Activated CD8-positive, alpha-beta memory T cell treated with anti-CD3 and anti-CD28 coated beads, Interleukin-2, amount 50 U/mL, for 4 hours (primary cell): ENCODE measurements around the gene NBPF3.
"Not testable (repeated sequence)": the region's sequence is repeated elsewhere in the genome, so short reads cannot be mapped to it uniquely, and the experiment has no call there.

Experiments
- DNase-seq: peaks from one replicate; pipeline ENCODE4 v3.0.0-alpha.2; 2020

Gene NBPF3, protein sequence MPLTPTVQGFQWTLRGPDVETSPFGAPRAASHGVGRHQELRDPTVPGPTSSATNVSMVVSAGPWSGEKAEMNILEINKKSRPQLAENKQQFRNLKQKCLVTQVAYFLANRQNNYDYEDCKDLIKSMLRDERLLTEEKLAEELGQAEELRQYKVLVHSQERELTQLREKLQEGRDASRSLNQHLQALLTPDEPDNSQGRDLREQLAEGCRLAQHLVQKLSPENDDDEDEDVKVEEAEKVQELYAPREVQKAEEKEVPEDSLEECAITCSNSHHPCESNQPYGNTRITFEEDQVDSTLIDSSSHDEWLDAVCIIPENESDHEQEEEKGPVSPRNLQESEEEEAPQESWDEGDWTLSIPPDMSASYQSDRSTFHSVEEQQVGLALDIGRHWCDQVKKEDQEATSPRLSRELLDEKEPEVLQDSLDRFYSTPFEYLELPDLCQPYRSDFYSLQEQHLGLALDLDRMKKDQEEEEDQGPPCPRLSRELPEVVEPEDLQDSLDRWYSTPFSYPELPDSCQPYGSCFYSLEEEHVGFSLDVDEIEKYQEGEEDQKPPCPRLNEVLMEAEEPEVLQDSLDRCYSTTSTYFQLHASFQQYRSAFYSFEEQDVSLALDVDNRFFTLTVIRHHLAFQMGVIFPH

DNA sequence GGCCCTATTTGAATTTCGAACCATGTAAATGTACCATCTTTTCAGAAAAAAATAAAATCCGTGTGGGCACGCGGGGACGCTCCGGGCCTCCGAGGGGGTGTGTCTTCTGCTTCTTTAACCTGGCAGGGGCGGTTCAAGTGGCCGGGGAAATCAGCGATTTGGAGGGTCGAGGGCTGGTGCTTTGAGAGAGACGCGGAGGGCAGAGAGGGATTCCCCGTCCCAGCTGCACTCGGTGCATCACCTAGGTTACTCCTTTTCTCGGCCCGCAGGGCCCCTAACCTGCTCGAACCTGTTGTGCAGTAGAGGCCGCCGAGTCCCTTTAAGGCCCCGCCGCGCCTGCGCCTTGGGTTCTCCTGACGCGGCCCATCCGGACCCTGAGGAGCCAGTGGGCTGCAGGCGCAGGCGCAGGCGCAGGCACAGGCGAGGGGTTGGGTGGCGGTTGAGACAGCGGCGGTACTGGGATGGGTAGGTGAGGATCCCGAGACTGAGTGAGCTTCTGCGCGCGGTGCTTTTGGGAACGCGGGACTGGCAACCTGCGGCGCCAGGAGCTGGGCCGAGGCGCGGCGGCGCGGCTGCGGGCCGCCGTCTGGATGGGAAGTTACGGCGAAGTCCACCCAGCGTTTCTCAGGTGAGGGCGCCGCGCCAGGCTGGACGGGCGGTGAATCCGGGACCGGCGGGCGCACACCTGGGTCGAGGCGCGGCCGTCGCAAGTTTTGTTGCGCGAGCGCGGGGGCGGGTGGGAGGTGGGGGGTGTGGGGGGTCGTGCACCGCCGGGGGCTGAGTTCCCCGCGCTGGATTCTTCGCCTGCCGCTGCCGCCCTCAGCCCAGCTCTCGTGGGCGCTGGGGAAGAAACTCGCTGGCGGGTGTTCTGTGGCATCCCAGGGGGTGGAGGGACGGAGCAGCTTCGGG is at the start of gene NBPF3:
TSS of gene NBPF3 (plus strand) at position 417 of the 909 bp plus-strand sequence. CDS start 4,950 bp downstream, outside the sequence.
- peak; percentile 85 for DNase-seq

DNA sequence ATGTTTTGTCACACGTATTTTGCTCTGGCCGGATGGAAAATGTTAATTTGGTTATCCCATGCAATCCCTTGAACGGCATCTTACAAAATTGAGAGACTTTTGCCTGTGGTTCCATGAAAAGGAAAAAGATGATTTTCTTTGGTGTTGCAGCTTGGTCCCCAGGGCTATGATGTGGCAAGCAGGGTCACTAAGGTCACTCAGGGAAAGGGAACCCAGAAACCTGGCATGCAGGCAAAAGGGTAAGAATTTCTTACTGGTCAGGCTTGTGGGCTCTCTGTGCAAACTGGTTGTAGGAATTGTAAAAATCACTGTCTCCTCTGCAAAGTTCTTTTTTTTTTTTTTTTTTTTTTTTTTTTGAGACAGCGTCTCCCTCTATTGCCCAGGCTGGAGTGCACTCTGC is 48.4 kb upstream of the NBPF3 start:
- no peak for DNase-seq

DNA sequence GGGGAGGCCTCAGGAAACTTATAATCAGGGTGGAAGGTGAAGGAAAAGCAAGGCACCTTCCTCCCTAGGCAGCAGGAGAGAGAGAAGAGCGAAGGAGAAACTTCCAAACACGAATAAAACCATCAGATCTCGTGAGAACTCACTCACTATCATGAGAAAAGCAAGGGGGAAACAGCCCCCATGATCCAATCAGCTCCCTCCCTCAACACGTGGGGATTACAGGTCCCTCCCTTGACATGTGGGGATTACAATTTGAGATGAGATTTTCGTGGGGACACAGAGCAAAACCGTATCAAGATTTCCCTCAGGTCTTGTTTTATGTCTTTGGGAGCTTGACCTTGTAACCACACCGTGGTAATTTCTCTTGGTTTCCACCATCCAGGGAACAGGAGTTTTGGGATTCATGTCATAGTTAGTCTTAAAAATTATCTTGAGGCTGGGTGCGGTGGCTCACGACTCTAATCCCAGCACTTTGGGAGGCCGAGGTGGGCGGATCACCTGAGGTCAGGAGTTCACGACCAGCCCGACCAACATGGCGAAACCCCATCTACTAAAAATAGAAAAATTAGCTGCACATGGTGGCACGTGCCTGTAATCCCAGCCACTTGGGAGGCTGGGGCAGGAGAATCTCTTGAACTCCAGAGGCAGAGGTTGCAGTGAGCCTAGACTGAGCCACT is 47.2 kb upstream of the NBPF3 start:
- DNase-seq: no peak

DNA sequence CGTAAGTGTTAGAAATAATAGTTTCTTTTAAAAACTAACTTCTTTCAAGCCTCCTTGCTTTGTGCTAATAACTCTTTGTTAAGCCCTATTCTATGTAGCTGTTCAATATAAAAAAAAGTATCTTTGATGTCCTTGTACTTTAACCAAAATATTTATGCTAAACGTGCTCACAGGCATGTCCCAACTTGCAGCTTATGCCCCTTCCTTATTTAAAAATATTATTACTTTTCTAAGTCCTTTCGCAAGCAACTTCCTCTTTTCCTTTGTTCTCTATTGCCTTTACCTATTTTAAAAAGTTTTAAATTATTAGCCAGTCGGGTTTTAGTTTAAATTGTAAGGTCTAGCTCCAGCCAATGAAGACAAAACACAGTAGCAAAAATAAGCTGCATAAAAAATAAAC is 43.4 kb upstream of the NBPF3 start:
- DNase-seq: no peak

DNA sequence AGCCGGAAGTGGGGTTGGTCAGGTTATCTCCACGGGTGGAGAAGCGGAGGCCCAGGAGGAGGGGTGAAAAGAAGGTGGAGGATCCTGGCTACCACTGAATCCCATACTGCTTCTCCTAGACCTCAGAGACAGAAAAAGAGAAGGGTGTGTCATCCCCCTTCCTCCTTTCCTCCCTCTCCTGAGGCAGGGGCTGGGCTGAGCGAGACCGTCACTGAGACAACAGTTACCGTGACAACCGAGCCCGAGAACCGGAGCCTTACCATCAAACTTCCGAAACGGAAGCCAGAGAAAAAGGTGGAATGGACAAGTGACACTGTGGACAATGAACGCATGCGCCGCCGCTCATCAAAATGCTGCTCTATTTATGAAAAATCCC is 42.1 kb upstream of the NBPF3 start:
- no peak for DNase-seq

DNA sequence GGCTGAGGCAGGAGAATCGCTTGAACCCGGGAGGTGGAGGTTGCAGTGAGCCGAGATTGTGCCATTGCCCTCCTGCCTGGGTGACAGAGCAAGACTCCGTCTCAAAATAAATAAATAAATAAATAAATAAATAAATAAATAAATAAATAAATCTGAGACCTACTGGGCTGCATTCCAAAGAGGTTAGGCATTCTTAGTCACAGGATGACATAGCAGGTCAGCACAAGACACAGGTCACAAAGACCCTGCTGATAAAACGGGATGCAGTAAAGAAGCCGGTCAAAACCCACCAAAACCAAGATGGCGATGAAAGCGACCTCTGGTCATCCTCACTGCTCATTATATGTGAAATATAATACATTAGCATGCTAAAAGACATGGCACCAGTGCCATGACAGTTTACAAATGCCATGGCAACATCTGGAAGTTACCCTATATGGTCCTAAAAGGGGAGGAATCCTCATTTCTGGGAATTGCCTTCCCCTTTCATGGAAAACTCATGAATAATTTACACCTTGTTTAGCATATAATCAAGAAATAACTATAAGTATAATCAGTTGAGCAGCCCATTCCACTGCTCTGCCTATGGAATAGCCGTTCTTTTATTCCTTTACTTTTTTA is 38.1 kb upstream of the NBPF3 start:
- not testable (repeated sequence) for DNase-seq

DNA sequence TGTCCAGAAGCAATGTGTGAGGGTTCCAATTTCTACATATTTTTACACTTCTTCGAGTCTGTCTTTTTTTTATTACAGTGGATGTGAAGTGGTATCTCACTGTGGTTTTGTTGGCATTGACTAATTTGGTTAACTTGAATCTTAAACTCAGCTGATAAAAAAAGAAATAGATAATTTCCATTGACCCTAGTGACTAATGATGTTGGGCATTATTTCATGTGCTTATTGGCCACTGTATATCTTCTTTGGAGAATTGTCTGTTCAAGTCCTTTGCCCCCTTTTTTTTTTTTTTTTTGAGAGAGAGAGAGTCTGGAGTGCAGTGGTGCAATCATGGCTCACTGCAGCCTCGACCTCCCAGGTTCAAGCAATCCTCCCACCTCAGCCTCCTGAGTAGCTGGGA is 33.3 kb upstream of the NBPF3 start:
- no peak for DNase-seq

DNA sequence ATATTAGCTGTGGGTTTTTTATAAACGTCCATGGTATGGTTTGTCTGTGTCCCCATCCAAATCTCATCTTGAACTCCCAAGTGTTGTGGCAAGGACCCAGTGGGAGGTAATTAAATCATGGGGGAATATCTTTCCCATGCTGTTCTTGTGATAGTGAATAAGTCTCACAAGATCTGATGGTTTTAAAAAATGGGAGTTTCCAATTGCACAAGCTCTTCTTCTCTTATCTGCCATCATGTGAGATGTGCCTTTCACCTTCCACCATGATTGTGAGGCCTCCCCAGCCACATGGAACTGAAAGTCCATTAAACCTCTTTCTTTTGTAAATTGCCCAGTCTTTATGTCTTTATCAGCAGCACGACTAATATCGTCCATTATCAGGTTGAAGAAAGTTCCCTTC is 30.0 kb upstream of the NBPF3 start:
- not testable (repeated sequence) for DNase-seq

DNA sequence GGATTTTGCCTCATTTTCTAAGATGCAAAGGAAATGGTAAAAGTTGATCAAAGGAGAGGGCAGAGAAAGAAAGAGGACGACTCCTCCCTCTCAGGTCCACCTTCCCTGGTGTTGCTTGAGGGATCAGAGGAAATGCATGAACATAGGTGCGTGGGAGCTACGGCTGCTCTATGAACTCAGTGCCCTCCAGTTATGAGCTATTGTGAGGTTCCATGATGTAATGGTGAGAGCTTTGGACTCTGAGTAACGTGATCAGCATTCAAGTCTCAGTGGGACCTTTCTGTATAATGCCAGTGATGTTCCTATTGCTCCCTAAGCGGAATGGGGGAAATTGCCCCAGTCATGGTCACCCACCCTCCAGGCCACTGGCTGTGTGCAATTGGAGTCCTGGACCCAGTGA is 25.9 kb upstream of the NBPF3 start:
- no peak for DNase-seq

DNA sequence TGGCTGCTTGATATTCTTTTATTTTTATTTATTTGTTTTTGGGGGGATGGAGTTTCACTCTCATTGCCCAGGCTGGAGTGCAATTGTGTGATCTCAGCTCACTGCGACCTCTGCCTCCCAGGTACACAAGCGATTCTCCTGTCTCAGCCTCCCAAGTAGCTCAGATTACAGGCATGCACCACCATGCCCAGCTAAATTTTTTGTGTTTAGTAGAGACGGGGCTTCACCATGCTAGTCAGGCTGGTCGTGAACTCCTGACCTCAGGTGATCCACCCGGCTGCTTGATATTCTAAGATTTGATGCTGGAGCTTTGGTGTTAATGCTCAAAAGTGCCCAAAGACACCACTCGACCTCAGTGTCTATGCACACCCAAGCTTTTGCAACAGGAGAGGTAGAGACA is 19.6 kb upstream of the NBPF3 start:
- not testable (repeated sequence) for DNase-seq

DNA sequence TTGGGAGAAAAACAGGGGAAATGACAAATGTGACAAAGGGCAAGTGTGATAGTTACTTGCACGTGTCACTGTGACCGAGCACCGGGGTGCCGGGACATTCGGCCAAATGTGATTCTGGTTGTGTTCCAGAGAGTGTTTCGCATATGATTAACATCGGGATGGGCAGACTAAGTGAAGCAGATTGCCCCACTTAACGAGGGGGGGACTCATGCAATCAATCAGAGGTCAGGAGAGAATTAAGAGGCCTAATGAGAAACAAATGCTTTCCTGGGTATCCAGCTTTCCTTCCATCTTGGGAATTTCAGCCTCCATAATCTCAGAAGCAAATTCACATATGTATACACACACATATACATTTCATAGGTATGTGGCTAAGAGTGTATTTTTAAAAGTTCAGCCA is 18.6 kb upstream of the NBPF3 start:
- DNase-seq: not testable (repeated sequence)

DNA sequence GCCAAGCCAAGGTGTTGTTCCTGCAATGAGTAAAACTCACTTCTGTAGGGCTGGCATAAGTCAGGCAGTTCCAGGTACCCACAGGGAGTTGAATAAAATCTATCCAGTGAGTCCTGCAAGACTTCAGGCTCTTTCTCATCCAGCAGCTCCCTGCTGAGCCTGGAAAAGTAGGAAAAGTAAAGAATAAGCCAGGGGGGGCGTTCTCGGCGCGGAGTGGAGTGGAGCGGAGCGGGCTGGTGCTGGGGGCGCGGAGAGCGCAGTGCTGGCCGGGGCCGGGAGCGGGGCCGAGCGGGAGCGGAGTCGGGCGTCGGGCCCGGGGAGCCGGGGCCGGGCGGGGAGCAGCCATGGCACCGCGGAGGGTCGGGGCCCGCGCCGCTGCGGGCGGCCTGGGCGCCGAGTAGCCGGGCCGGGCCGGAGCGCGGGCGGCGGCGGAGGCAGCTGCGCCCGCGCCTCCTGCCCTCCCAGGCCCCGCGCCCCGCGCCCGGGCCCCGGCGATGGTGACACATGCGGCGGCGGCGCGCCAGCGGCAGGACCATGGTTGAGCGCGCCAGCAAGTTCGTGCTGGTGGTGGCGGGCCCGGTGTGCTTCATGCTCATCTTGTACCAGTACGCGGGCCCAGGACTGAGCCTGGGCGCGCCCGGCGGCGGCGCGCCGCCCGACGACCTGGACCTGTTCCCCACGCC is 12.0 kb upstream of the NBPF3 start:
- DNase-seq: not testable (repeated sequence)

DNA sequence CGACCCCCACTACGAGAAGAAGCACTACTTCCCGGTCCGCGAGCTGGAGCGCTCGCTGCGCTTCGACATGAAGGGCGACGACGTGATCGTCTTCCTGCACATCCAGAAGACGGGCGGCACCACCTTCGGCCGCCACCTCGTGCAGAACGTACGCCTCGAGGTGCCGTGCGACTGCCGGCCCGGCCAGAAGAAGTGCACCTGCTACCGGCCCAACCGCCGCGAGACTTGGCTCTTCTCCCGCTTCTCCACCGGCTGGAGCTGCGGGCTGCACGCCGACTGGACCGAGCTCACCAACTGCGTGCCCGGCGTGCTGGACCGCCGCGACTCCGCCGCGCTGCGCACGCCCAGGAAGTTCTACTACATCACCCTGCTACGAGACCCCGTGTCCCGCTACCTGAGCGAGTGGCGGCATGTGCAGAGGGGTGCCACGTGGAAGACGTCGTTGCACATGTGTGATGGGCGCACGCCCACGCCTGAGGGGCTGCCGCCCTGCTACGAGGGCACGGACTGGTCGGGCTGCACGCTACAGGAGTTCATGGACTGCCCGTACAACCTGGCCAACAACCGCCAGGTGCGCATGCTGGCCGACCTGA is 11.4 kb upstream of the NBPF3 start:
- DNase-seq: not testable (repeated sequence)

DNA sequence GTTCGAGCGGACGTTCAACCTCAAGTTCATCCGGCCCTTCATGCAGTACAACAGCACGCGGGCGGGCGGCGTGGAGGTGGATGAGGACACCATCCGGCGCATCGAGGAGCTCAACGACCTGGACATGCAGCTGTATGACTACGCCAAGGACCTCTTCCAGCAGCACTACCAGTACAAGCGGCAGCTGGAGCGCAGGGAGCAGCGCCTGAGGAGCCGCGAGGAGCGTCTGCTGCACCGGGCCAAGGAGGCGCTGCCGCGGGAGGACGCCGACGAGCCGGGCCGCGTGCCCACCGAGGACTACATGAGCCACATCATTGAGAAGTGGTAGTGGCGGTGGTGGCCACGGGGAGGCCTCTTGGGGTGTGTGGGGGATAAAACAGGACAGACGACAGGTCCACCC is 10.7 kb upstream of the NBPF3 start:
- DNase-seq: not testable (repeated sequence)

DNA sequence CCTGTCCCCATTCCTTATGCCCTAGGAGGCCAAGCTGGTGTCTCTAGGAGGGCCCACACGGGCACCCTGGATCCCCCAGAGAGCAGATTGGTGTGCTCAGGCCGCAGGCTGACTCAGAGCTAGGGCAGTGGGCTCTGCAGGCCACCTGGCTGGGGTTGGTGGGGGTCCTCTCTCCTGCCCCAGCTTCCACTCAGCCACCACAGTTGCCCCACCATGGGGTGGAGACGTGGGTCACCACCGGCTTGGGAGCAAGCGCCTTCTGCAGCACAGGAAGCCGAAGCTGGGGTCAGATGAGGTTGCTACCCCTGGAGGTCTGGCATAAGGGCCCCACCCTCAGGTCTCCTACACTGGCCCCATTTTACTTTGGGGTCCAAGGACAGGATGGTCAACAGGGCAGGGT is 9.1 kb upstream of the NBPF3 start:
- DNase-seq: not testable (repeated sequence)

DNA sequence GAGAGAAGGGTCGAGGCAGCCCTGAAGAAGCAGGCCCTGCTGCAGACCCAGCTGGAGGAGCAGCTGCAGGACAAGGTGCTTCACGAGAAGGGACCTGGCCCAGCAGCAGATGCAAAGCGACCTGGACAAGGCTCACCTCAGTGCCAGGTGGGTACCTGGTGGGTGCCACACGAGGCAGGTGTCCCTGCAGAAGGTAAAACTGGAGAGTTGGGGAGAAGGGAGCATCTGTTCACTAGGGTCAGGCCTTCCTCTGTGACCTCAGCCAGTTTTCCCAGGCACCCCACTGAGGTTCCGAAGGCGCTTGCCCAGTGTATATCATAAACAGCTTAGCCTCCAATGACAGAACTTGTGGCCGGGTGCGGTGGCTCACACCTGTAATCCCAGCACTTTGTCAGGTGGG is 5.5 kb upstream of the NBPF3 start:
- no peak for DNase-seq

DNA sequence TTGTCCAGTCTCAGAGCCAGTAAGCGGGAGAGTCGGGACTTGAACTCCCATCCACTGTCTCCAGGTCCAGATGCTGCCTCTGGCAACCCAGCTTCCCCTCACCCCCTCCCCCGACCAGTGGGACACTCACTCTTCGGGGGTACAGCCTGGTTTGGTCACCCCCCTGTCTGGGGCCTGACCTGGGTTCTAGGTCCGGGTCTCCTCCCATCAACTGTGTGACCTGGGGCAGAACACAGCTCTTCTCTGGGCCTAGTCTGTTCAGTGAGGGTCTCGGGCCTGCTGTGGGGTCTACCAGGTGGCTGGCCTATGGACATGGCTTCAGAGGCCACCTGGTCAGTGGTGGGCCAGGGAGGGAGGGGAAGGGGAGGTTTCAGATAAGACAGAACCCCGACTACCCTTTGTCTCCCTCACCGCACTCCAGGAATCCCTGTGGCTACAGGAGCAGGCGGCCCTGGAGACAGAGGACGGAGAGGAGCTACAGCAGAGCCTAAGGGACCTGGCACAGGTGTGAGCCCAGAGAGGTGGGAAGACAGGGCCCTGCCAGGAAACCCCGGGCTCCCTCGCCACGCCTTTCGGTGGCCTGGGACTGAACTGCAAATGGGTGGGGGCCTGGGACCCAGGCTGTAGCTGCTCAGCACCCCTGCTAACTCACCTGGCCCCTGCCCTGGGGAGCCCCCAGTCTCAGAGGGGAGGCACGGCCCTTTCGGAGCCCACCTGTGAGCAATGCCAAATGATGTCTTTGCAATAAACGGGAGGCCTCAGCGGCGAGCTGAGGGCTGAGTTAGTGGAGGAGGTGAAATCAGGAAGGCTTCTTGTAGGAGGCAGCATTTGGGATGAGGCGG is 4.1 kb upstream of the NBPF3 start:
- DNase-seq: no peak

DNA sequence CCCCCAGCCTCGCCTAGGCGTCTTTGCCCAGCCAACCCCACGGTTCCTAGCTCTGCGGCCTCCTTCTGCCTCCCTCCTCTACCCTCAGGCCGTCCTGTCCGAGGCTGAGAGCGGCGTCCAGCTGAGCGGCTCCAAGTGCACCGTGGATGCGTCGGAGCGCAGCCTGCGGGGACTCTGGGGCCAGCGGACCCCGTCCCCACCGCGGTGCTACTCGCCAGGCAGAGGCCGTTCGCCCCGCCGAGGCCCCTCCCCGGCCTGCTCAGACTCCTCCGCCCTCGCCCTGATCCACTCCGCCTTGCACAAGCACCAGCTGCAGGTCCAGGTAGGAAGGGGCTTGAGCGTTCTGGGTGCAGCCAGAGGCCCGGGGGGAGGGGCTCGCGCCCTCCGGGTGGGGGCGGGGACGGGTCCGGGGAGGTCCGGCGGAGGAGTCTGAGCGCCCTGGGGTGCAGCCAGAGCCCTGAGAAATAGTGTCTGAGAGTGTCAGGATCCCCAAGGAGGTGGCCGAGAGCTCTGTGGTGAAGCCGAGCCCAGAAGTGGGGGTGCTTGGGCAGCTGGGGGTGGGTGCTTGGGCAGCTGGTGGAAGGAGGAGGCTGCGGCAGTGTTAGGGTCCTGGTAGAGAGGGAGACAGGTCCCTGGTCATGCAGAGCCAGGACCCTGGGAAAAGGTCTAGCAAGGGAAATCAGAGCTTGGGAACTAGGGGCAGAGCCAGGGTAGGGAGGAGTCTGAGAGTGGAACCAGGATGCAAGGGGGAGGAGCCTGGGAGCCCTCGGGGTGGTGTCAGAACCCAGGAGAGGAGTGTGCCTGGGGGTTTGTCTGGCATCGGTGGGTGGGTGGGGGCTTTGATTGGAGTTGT is 3.2 kb upstream of the NBPF3 start:
- no peak for DNase-seq

DNA sequence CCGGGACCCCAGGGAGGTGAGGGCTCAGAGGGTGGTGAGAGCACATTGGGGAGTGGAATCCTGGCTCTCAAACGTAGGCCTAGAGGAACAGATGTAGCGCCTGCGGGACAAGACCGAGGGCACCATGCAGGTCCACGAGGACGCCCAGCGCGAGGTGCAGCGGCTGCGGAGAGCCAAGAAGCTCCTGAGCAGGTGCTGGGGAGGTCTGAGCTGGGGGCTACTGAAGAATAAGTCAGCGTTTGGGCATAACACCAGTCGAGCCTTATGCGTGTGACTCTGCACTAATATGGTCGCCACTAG is 2.6 kb upstream of the NBPF3 start:
- DNase-seq: no peak
